Ovary (tissue), 9 donors: ENCODE data around the gene CACNA2D4. TPM values are rescaled to one million over a fixed set of nuclear protein-coding genes. Genes with fewer than 3 reads are reported as not detected.

Source experiments
- DNase-seq, 5 donors: peaks; one replicate each; pipeline ENCODE4 v3.0.0-alpha.2; 2019 to 2020
- H3K27ac ChIP-seq, 2 donors: fragments of 200-600 bp; one replicate each; pipeline versions ENCODE4 v1.5.1 to v1.8.0; 2019 to 2022
- H3K27me3 ChIP-seq: fragments of 200-600 bp; one replicate; pipeline ENCODE4 v1.8.0; 2022
- H3K36me3 ChIP-seq: fragments of 200-600 bp; sonication (generic); one replicate; pipeline ENCODE4 v1.5.1; 2019
- H3K4me1 ChIP-seq: one replicate; pipeline ENCODE4 v1.8.1; 2013; ENCODE audit warnings: mild to moderate bottlenecking, moderate library complexity; ENCODE audit not compliant: insufficient read depth
- H3K4me3 ChIP-seq: fragments of 200-600 bp; sonication (generic); one replicate; pipeline ENCODE4 v1.5.1; 2017
- H3K9me3 ChIP-seq, 2 donors: fragments of 200-600 bp in 1 of 2; sonication (generic) in 1 of 2; one replicate each; pipeline versions ENCODE4 v1.5.1 to v1.8.1; 2013 to 2019; ENCODE audit warnings: mild to moderate bottlenecking in 1 of 2, moderate library complexity in 1 of 2
- EP300 ChIP-seq: sonication (generic); formaldehyde crosslinking; IDR thresholded peaks from one replicate; pipeline ENCODE4 v1.6.1; 2017; ENCODE audit warnings: antibody characterized with exemption
- POLR2A ChIP-seq: fragments of 450-650 bp; IDR thresholded peaks from one replicate; pipeline ENCODE4 v1.6.1; 2017; ENCODE audit warnings: antibody characterized with exemption, mild to moderate bottlenecking, moderate library complexity
- WGBS, 3 donors: extraction: QIAGEN DNeasy Blood & Tissue Kit in 1 of 3; methylation state at CpG; one replicate each; pipeline versions ENCODE4 v1.1.5 to v1.1.7; 2013 to 2017; 5-methylcytosine and 5-hydroxymethylcytosine counted together
- intact Hi-C, 4 donors: fragments of 100-400 bp; cut with DNase I; formaldehyde crosslinking; loops; one replicate each; pipeline versions ENCODE4 v1.11.0 to v1.15.1; 2022 to 2023
- polyA plus RNA-seq, 2 donors: library from polyadenylated mRNA; stranded (reverse); fragments of 200-250 nt in 1 of 2; fragments of 350-450 nt in 1 of 2; fragmentation: Illumina TruSeq in 1 of 2; extraction: RNeasy Lipid Tissue Mini Kit (QIAGEN cat#74804) in 1 of 2; gene quantifications; one replicate each; pipeline ENCODE4 v1.2.3, GENCODE V29; 2013 to 2014
- total RNA-seq, 7 donors: library from RNA; depleted of rRNA in 2 of 7; stranded (reverse); fragments of >200 nt in 2 of 7; fragmentation: NEBNext Ultra II Directional in 3 of 7; extraction: Animal tissue kit (Norgen Biotek cat#: 25700) in 3 of 7; gene quantifications; one replicate each; pipeline versions ENCODE4 v1.1.0 to v1.2.4, GENCODE V29; 2016 to 2023
- TF ChIP-seq, protein P1 (sequence below), 3 donors: fragments of 450-650 bp in 2 of 3; fragments of 200-600 bp in 1 of 3; IDR thresholded peaks; one replicate each; pipeline versions ENCODE4 v1.5.1 to v1.8.0; 2016 to 2022; ENCODE audit warnings: antibody characterized with exemption in 3 of 3, mild to moderate bottlenecking in 1 of 3
- donor health status: DM: no; HTN: no; CAD: no; lungs with moderate emphysema.
- donor health status: DM: no; HTN: no; CAD: no.
- donor health status: Bipolar disorder and iron deficiency.
- donor health status: DM: yes; HTN: yes; CAD: no.
- donor health status: DM: no; HTN: no; CAD: no.
- donor health status: DM: yes; HTN: yes; CAD: no.

CACNA2D4 gene
- total and polyA plus RNA-seq, 9 donors: 2.1 to 6.8 (median 3.2) TPM

GRCh38 chr12:1875608-1876007, 42.8 kb downstream of the CACNA2D4 start:
- H3K4me1 ChIP-seq: no peaks in the 10 kb centered on the region
- no peak for TF ChIP-seq EP300
- TF ChIP-seq, protein P1, sequence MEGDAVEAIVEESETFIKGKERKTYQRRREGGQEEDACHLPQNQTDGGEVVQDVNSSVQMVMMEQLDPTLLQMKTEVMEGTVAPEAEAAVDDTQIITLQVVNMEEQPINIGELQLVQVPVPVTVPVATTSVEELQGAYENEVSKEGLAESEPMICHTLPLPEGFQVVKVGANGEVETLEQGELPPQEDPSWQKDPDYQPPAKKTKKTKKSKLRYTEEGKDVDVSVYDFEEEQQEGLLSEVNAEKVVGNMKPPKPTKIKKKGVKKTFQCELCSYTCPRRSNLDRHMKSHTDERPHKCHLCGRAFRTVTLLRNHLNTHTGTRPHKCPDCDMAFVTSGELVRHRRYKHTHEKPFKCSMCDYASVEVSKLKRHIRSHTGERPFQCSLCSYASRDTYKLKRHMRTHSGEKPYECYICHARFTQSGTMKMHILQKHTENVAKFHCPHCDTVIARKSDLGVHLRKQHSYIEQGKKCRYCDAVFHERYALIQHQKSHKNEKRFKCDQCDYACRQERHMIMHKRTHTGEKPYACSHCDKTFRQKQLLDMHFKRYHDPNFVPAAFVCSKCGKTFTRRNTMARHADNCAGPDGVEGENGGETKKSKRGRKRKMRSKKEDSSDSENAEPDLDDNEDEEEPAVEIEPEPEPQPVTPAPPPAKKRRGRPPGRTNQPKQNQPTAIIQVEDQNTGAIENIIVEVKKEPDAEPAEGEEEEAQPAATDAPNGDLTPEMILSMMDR (IDR thresholded peaks at IDR 0.05): no peak
- TF ChIP-seq POLR2A: no peak
- H3K4me3 ChIP-seq: no peak overlapping the region
- H3K36me3 ChIP-seq: no peaks in the 10 kb centered on the region
- intact Hi-C loops: no loop called here
- H3K27ac ChIP-seq: no peak overlapping the region
- H3K27me3 ChIP-seq: no peaks in the 10 kb centered on the region
- H3K9me3 ChIP-seq: no peaks in the 10 kb centered on the region
- 59 to 74% (median 60%) methylated on average over 6 of the region's 6 CpGs for WGBS, 3 donors
- no peak for DNase-seq

DNA sequence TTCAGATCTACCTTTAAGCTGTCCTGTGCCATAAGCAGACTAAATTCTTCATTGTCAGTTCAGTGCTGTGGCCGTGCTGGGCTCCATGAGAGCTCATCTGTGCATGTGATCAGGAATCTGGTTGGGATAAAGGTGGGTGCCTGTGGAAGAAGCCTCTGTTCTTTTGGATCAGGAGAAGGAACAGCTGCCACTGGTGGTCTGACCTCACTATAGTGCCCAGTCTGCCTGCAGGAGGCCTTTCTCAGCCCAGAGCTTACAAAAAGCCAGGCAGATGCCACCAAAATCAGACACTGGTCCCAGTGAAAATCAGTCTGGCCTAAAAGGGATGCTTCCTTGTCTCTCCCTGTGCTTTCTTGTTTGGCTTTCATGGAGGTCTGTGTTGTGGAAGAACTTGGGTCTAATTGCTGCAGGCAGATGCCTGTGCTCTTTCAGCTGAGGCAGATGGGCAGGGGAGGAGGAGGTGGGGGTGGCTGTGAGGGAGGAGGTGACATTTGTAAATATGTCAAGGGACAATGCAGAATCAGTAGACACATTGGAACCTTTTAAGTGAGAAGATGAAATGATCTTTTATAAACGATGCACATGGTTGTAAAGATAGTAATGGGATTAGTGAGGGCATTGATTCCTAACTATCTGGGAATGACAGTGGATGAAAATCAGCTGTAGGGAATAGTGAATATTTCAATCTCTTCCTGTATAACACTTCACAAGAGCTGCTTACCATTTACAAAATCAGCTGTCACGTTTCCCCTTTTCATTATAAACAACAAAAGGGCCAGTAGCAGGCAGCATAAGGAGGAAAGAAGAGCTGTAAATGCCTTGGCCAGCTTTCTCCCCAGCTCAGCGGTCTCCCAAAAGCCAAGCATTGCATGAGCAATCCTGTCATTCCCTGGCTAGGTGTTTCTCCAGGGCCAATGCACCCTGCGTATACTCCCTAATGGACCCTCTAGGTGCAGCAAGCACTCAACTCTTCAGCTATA, 44.6 kb downstream of the CACNA2D4 start:
- no peaks in the 10 kb centered on the region for H3K36me3 ChIP-seq
- no peak overlapping the region for H3K4me3 ChIP-seq
- no peaks in the 10 kb centered on the region for H3K27me3 ChIP-seq
- intact Hi-C loops: no loop called here
- H3K27ac ChIP-seq: no peak overlapping the region
- WGBS, 3 donors: 62 to 66% (median 66%) methylated on average over 5 of the region's 5 CpGs
- no peaks in the 10 kb centered on the region for H3K9me3 ChIP-seq
- TF ChIP-seq, protein P1 (IDR thresholded peaks at IDR 0.05): no peak
- no peak for TF ChIP-seq POLR2A
- no peak for TF ChIP-seq EP300
- DNase-seq: no peak
- no peaks in the 10 kb centered on the region for H3K4me1 ChIP-seq

- DNase-seq: no peak
- TF ChIP-seq, protein P1 (IDR thresholded peaks at IDR 0.05): no peak
- TF ChIP-seq POLR2A: no peak
- no peak for TF ChIP-seq EP300
- 79 to 85% (median 80%) methylated on average over 7 of the region's 7 CpGs for WGBS, 3 donors
- Histone ChIP-seq H3K36me3 (no peaks in the 10 kb centered on the region), H3K9me3 (no peaks in the 10 kb centered on the region), H3K4me1 (no peaks in the 10 kb centered on the region), H3K4me3 (no peak overlapping the region), H3K27ac (no peak overlapping the region), H3K27me3 (no peaks in the 10 kb centered on the region)
- intact Hi-C loops: no loop called here
Measured at GRCh38 chr12:1872448-1872847, 46.0 kb downstream of the CACNA2D4 start.

- Histone ChIP-seq H3K36me3 (no peaks in the 10 kb centered on the region), H3K9me3 (no peaks in the 10 kb centered on the region), H3K27me3 (no peaks in the 10 kb centered on the region), H3K27ac (no peak overlapping the region), H3K4me1 (no peaks in the 10 kb centered on the region), H3K4me3 (no peak overlapping the region)
- intact Hi-C loops: no loop called here
- TF ChIP-seq, protein P1 (IDR thresholded peaks at IDR 0.05): no peak
- TF ChIP-seq EP300 (no peak), POLR2A (no peak)
- WGBS, 3 donors: 67 to 71% (median 67%) methylated on average over 6 of the region's 6 CpGs
- no peak for DNase-seq
Measured at GRCh38 chr12:1872001-1872400, 46.5 kb downstream of the CACNA2D4 start.
